WTC11 (cell line): ENCODE data around the gene HTR4. TPM values are rescaled to one million over a fixed set of nuclear protein-coding genes. Genes with fewer than 3 reads are reported as not detected.

Experiments used
- ATAC-seq: fragments of 200-7000 bp; cut with Tn5 transposase; 2 replicates; pipeline ENCODE4 v1.10.0; 2021; ENCODE audit warnings: mild to moderate bottlenecking, moderate library complexity
- CTCF ChIA-PET: fragments of 300-600 bp; sonication (Branson Sonifier 250); formaldehyde crosslinking; loops from one replicate; lab custom pipeline; 2021; ENCODE audit warnings: antibody characterized with exemption; lab: Charles Lee
- POLR2A ChIA-PET: fragments of 350-600 bp; sonication (Branson Sonifier 250); formaldehyde crosslinking; loops from one replicate; lab custom pipeline; 2021; ENCODE audit warnings: antibody characterized with exemption; lab: Charles Lee
- DNase-seq: peaks from one replicate; pipeline ENCODE4 v3.0.0; 2021; ENCODE audit warnings: low spot score
- H3K27ac Mint-ChIP-seq: 2 replicates; pipeline ENCODE4 v1.8.0; 2021; ENCODE audit warnings: mixed read lengths
- H3K27me3 Mint-ChIP-seq: 2 replicates; pipeline ENCODE4 v1.8.0; 2021; ENCODE audit warnings: low read depth, mild to moderate bottlenecking, moderate library complexity, mixed read lengths
- H3K36me3 Mint-ChIP-seq: 2 replicates; pipeline ENCODE4 v1.8.0; 2021; ENCODE audit warnings: mixed read lengths
- H3K4me1 Mint-ChIP-seq: 2 replicates; pipeline ENCODE4 v1.8.0; 2022; ENCODE audit warnings: mixed read lengths
- H3K4me3 Mint-ChIP-seq: 2 replicates; pipeline ENCODE4 v1.8.0; 2021; ENCODE audit warnings: mild to moderate bottlenecking, moderate library complexity, mixed read lengths
- H3K9me3 Mint-ChIP-seq: 2 replicates; pipeline ENCODE4 v1.8.0; 2021; ENCODE audit warnings: mixed read lengths
- ESRRA ChIP-seq: sonication (generic); formaldehyde crosslinking; IDR thresholded peaks from 2 replicates; pipeline ENCODE4 v1.8.1; 2022; ENCODE audit warnings: mild to moderate bottlenecking, missing genetic modification reagents, borderline replicate concordance
- IRF2 ChIP-seq: sonication (generic); formaldehyde crosslinking; IDR thresholded peaks from 2 replicates; pipeline ENCODE4 v1.8.0; 2022; ENCODE audit warnings: low read depth, missing genetic modification reagents, borderline replicate concordance
- MYBL2 ChIP-seq: sonication (generic); formaldehyde crosslinking; IDR thresholded peaks from 2 replicates; pipeline ENCODE4 v1.8.1; 2023; ENCODE audit warnings: mild to moderate bottlenecking, moderate library complexity, missing genetic modification reagents
- RORB ChIP-seq: fragments of 250-450 bp; sonication (Bioruptor Pico); IDR thresholded peaks from 2 replicates; pipeline ENCODE4 v1.9.0; 2021; ENCODE audit warnings: mild to moderate bottlenecking
- TP53 ChIP-seq: sonication (generic); formaldehyde crosslinking; IDR thresholded peaks from 2 replicates; pipeline ENCODE4 v1.8.1; 2023; ENCODE audit warnings: mild to moderate bottlenecking, missing genetic modification reagents
- ZNF317 ChIP-seq: sonication (generic); formaldehyde crosslinking; IDR thresholded peaks from 2 replicates; pipeline ENCODE4 v1.8.1; 2023; ENCODE audit warnings: low read depth, mild to moderate bottlenecking, moderate library complexity, missing genetic modification reagents, borderline replicate concordance
- total RNA-seq: library from RNA; stranded (reverse); gene quantifications from 3 replicates; pipeline ENCODE4 v1.2.3, GENCODE V29; 2021
- TF ChIP-seq, protein P1 (sequence below): fragments of 250-450 bp; sonication (Bioruptor Pico); IDR thresholded peaks from 2 replicates; pipeline ENCODE4 v2.1.2; 2022; ENCODE audit warnings: mild to moderate bottlenecking, moderate library complexity
- TF ChIP-seq, protein P2 (sequence below): sonication (generic); formaldehyde crosslinking; IDR thresholded peaks from 2 replicates; pipeline ENCODE4 v1.8.1; 2023; ENCODE audit warnings: mild to moderate bottlenecking, missing genetic modification reagents
- TF ChIP-seq, protein P3 (sequence below): sonication (generic); formaldehyde crosslinking; conservative IDR thresholded peaks from 2 replicates; pipeline ENCODE4 v1.8.1; 2023; ENCODE audit warnings: mild to moderate bottlenecking, low read depth, missing genetic modification reagents, moderate library complexity
- TF ChIP-seq, protein P4 (sequence below): sonication (generic); formaldehyde crosslinking; IDR thresholded peaks from 2 replicates; pipeline ENCODE4 v1.8.1; 2023; ENCODE audit warnings: mild to moderate bottlenecking, missing genetic modification reagents
- TF ChIP-seq, protein P5 (sequence below): sonication (generic); formaldehyde crosslinking; IDR thresholded peaks from 2 replicates; pipeline ENCODE4 v1.8.1; 2023; ENCODE audit warnings: mild to moderate bottlenecking, moderate library complexity, missing genetic modification reagents

Gene HTR4
- total RNA-seq, 1 experiment from 2014 or later, result not detected

DNA sequence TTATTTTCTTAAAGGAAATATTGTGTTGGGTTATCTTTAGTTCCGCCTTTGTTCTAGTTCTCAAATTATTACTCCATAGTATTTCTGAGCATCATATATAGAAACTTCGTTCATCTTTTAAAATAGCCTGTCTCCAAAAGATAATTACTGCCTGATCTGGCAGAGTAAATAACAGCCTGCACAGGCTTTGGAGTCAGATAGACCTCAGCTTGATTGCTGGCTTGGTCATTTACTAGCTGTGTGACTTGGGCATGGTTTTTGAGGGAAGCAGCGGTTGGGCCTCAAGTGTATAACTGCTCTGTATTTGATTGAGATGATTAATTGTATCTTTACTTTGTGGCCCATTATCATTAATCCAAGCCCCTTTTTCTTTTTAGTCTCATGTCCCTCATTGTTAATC lies 220.5 kb downstream of the HTR4 start:
- POLR2A ChIA-PET, result no interaction called here
- H3K4me3 Mint-ChIP-seq, result no peak overlapping the region
- no peaks in the 10 kb centered on the region for H3K9me3 Mint-ChIP-seq
- H3K27me3 Mint-ChIP-seq, result no peaks in the 10 kb centered on the region
- peaks cover 24% of the 10 kb centered on the region for H3K36me3 Mint-ChIP-seq
- H3K27ac Mint-ChIP-seq, result no peak overlapping the region
- DNase-seq (no peak), ATAC-seq (no peak)
- TF ChIP-seq ESRRA, result no peak
- TF ChIP-seq, protein P1, sequence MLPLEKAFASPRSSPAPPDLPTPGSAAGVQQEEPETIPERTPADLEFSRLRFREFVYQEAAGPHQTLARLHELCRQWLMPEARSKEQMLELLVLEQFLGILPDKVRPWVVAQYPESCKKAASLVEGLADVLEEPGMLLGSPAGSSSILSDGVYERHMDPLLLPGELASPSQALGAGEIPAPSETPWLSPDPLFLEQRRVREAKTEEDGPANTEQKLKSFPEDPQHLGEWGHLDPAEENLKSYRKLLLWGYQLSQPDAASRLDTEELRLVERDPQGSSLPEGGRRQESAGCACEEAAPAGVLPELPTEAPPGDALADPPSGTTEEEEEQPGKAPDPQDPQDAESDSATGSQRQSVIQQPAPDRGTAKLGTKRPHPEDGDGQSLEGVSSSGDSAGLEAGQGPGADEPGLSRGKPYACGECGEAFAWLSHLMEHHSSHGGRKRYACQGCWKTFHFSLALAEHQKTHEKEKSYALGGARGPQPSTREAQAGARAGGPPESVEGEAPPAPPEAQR, result no peak
- TF ChIP-seq RORB (CRISPR knock-in tag), result no peak
- TF ChIP-seq TP53 (CRISPR knock-in tag), result no peak
- TF ChIP-seq ZNF317 (CRISPR knock-in tag), result no peak
- no peak for TF ChIP-seq MYBL2 (CRISPR knock-in tag)
- TF ChIP-seq IRF2, result no peak
- TF ChIP-seq, protein P2, sequence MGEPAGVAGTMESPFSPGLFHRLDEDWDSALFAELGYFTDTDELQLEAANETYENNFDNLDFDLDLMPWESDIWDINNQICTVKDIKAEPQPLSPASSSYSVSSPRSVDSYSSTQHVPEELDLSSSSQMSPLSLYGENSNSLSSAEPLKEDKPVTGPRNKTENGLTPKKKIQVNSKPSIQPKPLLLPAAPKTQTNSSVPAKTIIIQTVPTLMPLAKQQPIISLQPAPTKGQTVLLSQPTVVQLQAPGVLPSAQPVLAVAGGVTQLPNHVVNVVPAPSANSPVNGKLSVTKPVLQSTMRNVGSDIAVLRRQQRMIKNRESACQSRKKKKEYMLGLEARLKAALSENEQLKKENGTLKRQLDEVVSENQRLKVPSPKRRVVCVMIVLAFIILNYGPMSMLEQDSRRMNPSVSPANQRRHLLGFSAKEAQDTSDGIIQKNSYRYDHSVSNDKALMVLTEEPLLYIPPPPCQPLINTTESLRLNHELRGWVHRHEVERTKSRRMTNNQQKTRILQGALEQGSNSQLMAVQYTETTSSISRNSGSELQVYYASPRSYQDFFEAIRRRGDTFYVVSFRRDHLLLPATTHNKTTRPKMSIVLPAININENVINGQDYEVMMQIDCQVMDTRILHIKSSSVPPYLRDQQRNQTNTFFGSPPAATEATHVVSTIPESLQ (CRISPR knock-in tag), result no peak
- TF ChIP-seq, protein P3, sequence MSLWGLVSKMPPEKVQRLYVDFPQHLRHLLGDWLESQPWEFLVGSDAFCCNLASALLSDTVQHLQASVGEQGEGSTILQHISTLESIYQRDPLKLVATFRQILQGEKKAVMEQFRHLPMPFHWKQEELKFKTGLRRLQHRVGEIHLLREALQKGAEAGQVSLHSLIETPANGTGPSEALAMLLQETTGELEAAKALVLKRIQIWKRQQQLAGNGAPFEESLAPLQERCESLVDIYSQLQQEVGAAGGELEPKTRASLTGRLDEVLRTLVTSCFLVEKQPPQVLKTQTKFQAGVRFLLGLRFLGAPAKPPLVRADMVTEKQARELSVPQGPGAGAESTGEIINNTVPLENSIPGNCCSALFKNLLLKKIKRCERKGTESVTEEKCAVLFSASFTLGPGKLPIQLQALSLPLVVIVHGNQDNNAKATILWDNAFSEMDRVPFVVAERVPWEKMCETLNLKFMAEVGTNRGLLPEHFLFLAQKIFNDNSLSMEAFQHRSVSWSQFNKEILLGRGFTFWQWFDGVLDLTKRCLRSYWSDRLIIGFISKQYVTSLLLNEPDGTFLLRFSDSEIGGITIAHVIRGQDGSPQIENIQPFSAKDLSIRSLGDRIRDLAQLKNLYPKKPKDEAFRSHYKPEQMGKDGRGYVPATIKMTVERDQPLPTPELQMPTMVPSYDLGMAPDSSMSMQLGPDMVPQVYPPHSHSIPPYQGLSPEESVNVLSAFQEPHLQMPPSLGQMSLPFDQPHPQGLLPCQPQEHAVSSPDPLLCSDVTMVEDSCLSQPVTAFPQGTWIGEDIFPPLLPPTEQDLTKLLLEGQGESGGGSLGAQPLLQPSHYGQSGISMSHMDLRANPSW (CRISPR knock-in tag), result no peak
- TF ChIP-seq, protein P4, sequence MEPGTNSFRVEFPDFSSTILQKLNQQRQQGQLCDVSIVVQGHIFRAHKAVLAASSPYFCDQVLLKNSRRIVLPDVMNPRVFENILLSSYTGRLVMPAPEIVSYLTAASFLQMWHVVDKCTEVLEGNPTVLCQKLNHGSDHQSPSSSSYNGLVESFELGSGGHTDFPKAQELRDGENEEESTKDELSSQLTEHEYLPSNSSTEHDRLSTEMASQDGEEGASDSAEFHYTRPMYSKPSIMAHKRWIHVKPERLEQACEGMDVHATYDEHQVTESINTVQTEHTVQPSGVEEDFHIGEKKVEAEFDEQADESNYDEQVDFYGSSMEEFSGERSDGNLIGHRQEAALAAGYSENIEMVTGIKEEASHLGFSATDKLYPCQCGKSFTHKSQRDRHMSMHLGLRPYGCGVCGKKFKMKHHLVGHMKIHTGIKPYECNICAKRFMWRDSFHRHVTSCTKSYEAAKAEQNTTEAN, result no peak
- TF ChIP-seq, protein P5, sequence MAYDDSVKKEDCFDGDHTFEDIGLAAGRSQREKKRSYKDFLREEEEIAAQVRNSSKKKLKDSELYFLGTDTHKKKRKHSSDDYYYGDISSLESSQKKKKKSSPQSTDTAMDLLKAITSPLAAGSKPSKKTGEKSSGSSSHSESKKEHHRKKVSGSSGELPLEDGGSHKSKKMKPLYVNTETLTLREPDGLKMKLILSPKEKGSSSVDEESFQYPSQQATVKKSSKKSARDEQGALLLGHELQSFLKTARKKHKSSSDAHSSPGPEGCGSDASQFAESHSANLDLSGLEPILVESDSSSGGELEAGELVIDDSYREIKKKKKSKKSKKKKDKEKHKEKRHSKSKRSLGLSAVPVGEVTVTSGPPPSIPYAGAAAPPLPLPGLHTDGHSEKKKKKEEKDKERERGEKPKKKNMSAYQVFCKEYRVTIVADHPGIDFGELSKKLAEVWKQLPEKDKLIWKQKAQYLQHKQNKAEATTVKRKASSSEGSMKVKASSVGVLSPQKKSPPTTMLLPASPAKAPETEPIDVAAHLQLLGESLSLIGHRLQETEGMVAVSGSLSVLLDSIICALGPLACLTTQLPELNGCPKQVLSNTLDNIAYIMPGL, result no peak
- H3K4me1 Mint-ChIP-seq, result no peaks in the 10 kb centered on the region
- CTCF ChIA-PET, result no interaction called here

Other genes starting within 250 kb of the HTR4 start
- 1.1 to 1.3 TPM (median 1.2 TPM) in 3 replicates for gene ADRB2, start 172.1 kb upstream of the HTR4 start, total RNA-seq